GM18867 (cell line): Measurements from ENCODE around the gene CAT.

Source experiments
- ATAC-seq: cut with Tn5 transposase; IDR thresholded peaks from one replicate; pipeline ENCODE4 v1.9.1; 2021; ENCODE audit warnings: mild to moderate bottlenecking, moderate library complexity; ENCODE audit not compliant: unreplicated experiment

The CAT gene

GRCh38 chr11:34521265-34521664 lies 82.5 kb downstream of the CAT start:
- ATAC-seq = no peak
